ENCODE data around the gene SMG6.
A peak's percentile ranks its signal among the peaks of the same experiment; 100 is the strongest.

SMG6 gene

GRCh38 chr17:2125013-2125535, 178.5 kb downstream of the SMG6 start:
- no peak overlapping the region for H3K4ac ChIP-seq (ENCODE audit: low read length)
- no peaks in the 10 kb centered on the region for H3K79me1 ChIP-seq (ENCODE audit: low read depth, low read length)
- no peak overlapping the region for H3K27ac ChIP-seq (replicated peaks; ENCODE audit: low read length)
- no peak overlapping the region for H4K8ac ChIP-seq (ENCODE audit: low read depth, low read length)
- peaks cover 0 to 4% of the 10 kb centered on the region in 2 donors for H3K9me3 ChIP-seq (replicated peaks in 1 of 2; ENCODE audit: control insufficient read depth in 2 of 2, insufficient read depth in 1 of 2, low read depth in 1 of 2, low read length in 2 of 2)
- H3K18ac ChIP-seq (ENCODE audit: low read length) = no peak overlapping the region
- H3K4me3 ChIP-seq (ENCODE audit: low read length in 2 of 2) = no peak overlapping the region
- H2BK15ac ChIP-seq (ENCODE audit: low read length) = no peak overlapping the region
- H4K91ac ChIP-seq (ENCODE audit: low read depth, low read length, poor library complexity) = no peak overlapping the region
- no peak overlapping the region for H3K9ac ChIP-seq (ENCODE audit: low read depth, low read length, poor library complexity)
- H2BK120ac ChIP-seq (ENCODE audit: low read depth, low read length) = no peak overlapping the region
- H3K4me2 ChIP-seq (ENCODE audit: insufficient read depth, low read length, poor library complexity, severe bottlenecking) = no peak overlapping the region
- H3K36me3 ChIP-seq (replicated peaks in 1 of 2; ENCODE audit: control insufficient read depth in 2 of 2, insufficient read depth in 2 of 2, low read length in 2 of 2) = peaks cover 0 to 23% of the 10 kb centered on the region in 2 donors
- H3K23ac ChIP-seq (ENCODE audit: low read depth, low read length, poor library complexity) = no peak overlapping the region
- no peak overlapping the region for H2BK12ac ChIP-seq (ENCODE audit: low read length)
- DNase-seq (ENCODE audit: low spot score) = no peak
- no peak overlapping the region for H3K14ac ChIP-seq (ENCODE audit: low read length)
- no peaks in the 10 kb centered on the region for H3K27me3 ChIP-seq (ENCODE audit: control insufficient read depth in 3 of 3, insufficient read depth in 3 of 3, low read depth in 1 of 3, low read length in 3 of 3)
- no CpG with 5 or more reads among the region's 6 CpGs for WGBS, 2 donors (ENCODE audit: extremely low coverage in 2 of 2, insufficient read length in 2 of 2, insufficient replicate concordance in 1 of 2)
- no peak overlapping the region for H2BK5ac ChIP-seq (ENCODE audit: low read length)
- H3K4me1 ChIP-seq (ENCODE audit: control insufficient read depth in 2 of 2, insufficient read depth in 1 of 2, low read depth in 1 of 2, low read length in 2 of 2) = peaks cover 5 to 14% of the 10 kb centered on the region in 2 donors
- no peak overlapping the region for H2AK5ac ChIP-seq (ENCODE audit: low read depth, low read length)
- H2AFZ ChIP-seq (ENCODE audit: low read length) = no peak overlapping the region

- Histone ChIP-seq H3K18ac (ENCODE audit: low read length) (no peak overlapping the region), H3K4me1 (ENCODE audit: control insufficient read depth in 2 of 2, insufficient read depth in 1 of 2, low read depth in 1 of 2, low read length in 2 of 2) (peaks cover 5 to 14% of the 10 kb centered on the region in 2 donors), H3K4ac (ENCODE audit: low read length) (no peak overlapping the region), H3K79me1 (ENCODE audit: low read depth, low read length) (no peaks in the 10 kb centered on the region), H3K36me3 (replicated peaks in 1 of 2; ENCODE audit: control insufficient read depth in 2 of 2, insufficient read depth in 2 of 2, low read length in 2 of 2) (peaks cover 0 to 26% of the 10 kb centered on the region in 2 donors), H3K14ac (ENCODE audit: low read length) (no peak overlapping the region), H2BK5ac (ENCODE audit: low read length) (no peak overlapping the region), H3K23ac (ENCODE audit: low read depth, low read length, poor library complexity) (no peak overlapping the region), H3K9me3 (replicated peaks in 1 of 2; ENCODE audit: control insufficient read depth in 2 of 2, insufficient read depth in 1 of 2, low read depth in 1 of 2, low read length in 2 of 2) (peaks cover 0 to 4% of the 10 kb centered on the region in 2 donors), H2BK12ac (ENCODE audit: low read length) (no peak overlapping the region), H4K8ac (ENCODE audit: low read depth, low read length) (no peak overlapping the region), H3K27me3 (ENCODE audit: control insufficient read depth in 3 of 3, insufficient read depth in 3 of 3, low read depth in 1 of 3, low read length in 3 of 3) (no peaks in the 10 kb centered on the region), H2BK15ac (ENCODE audit: low read length) (no peak overlapping the region), H4K91ac (ENCODE audit: low read depth, low read length, poor library complexity) (no peak overlapping the region), H2AK5ac (ENCODE audit: low read depth, low read length) (no peak overlapping the region), H3K9ac (ENCODE audit: low read depth, low read length, poor library complexity) (no peak overlapping the region), H3K27ac (replicated peaks; ENCODE audit: low read length) (no peak overlapping the region), H3K4me3 (ENCODE audit: low read length in 2 of 2) (no peak overlapping the region), H2AFZ (ENCODE audit: low read length) (no peak overlapping the region), H2BK120ac (ENCODE audit: low read depth, low read length) (no peak overlapping the region), H3K4me2 (ENCODE audit: insufficient read depth, low read length, poor library complexity, severe bottlenecking) (no peak overlapping the region)
- DNase-seq (ENCODE audit: low spot score) = no peak
- WGBS, 2 donors (ENCODE audit: extremely low coverage in 2 of 2, insufficient read length in 2 of 2, insufficient replicate concordance in 1 of 2) = no CpG with 5 or more reads among the region's 6 CpGs
Measured at GRCh38 chr17:2124391-2124790, 179.2 kb downstream of the SMG6 start.

DNA sequence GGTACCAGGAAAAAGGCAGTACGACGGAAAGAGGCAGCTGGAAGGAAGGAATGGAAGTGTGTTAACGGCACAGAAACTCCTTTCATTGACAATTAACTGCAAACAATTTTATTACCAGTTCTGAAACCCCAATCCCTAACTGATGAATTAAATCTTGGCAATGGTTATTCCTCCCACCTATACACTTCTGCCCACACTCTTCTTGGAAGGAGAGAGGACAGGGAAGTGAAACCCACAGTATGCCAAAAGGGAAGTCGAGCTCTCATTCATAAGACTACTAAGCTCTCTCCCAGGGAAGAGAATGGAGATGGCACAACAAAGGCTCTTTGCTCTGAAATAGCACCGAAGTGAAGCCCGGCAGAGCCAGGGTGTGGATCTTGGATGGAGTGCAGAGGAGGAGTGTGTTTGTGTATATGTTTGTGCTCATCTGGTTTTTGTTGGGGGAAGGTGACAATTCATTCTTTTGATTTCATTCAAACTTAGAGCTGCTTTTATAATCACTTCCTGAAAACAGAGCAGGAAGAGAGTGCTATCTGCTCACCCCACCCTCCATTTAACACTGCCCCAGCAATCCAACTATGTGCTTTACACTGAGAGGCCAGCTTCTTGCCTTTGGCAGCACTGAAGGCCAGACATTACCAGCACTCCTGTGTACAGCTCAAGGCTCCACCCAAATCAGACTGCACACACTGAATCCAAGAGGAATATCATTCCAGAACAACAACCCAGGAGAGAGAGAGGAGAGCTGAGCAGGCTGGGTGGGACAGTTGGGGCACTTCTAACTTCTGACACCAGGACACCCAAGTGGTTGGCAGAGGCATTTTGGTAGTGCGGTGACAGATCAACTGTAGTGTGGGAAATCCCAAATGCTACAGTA, 180.0 kb downstream of the SMG6 start:
- Histone ChIP-seq H3K4me3 (ENCODE audit: low read length in 2 of 2) (no peak overlapping the region), H2AK5ac (ENCODE audit: low read depth, low read length) (no peak overlapping the region), H3K27ac (replicated peaks; ENCODE audit: low read length) (no peak overlapping the region), H3K36me3 (replicated peaks in 1 of 2; ENCODE audit: control insufficient read depth in 2 of 2, insufficient read depth in 2 of 2, low read length in 2 of 2) (peaks cover 0 to 28% of the 10 kb centered on the region in 2 donors), H3K27me3 (ENCODE audit: control insufficient read depth in 3 of 3, insufficient read depth in 3 of 3, low read depth in 1 of 3, low read length in 3 of 3) (no peaks in the 10 kb centered on the region), H4K91ac (ENCODE audit: low read depth, low read length, poor library complexity) (no peak overlapping the region), H3K79me1 (ENCODE audit: low read depth, low read length) (no peaks in the 10 kb centered on the region), H2BK120ac (ENCODE audit: low read depth, low read length) (no peak overlapping the region), H3K4ac (ENCODE audit: low read length) (no peak overlapping the region), H2BK12ac (ENCODE audit: low read length) (no peak overlapping the region), H2BK15ac (ENCODE audit: low read length) (no peak overlapping the region), H3K18ac (ENCODE audit: low read length) (no peak overlapping the region), H3K9ac (ENCODE audit: low read depth, low read length, poor library complexity) (no peak overlapping the region), H2AFZ (ENCODE audit: low read length) (no peak overlapping the region), H2BK5ac (ENCODE audit: low read length) (no peak overlapping the region), H3K4me2 (ENCODE audit: insufficient read depth, low read length, poor library complexity, severe bottlenecking) (no peak overlapping the region), H3K23ac (ENCODE audit: low read depth, low read length, poor library complexity) (no peak overlapping the region), H4K8ac (ENCODE audit: low read depth, low read length) (no peak overlapping the region), H3K9me3 (replicated peaks in 1 of 2; ENCODE audit: control insufficient read depth in 2 of 2, insufficient read depth in 1 of 2, low read depth in 1 of 2, low read length in 2 of 2) (peaks cover 0 to 4% of the 10 kb centered on the region in 2 donors), H3K14ac (ENCODE audit: low read length) (no peak overlapping the region), H3K4me1 (ENCODE audit: control insufficient read depth in 2 of 2, insufficient read depth in 1 of 2, low read depth in 1 of 2, low read length in 2 of 2) (peaks cover 5 to 14% of the 10 kb centered on the region in 2 donors)
- no CpG with 5 or more reads among the region's 7 CpGs for WGBS, 2 donors (ENCODE audit: extremely low coverage in 2 of 2, insufficient read length in 2 of 2, insufficient replicate concordance in 1 of 2)
- no peak for DNase-seq (ENCODE audit: low spot score)

DNA sequence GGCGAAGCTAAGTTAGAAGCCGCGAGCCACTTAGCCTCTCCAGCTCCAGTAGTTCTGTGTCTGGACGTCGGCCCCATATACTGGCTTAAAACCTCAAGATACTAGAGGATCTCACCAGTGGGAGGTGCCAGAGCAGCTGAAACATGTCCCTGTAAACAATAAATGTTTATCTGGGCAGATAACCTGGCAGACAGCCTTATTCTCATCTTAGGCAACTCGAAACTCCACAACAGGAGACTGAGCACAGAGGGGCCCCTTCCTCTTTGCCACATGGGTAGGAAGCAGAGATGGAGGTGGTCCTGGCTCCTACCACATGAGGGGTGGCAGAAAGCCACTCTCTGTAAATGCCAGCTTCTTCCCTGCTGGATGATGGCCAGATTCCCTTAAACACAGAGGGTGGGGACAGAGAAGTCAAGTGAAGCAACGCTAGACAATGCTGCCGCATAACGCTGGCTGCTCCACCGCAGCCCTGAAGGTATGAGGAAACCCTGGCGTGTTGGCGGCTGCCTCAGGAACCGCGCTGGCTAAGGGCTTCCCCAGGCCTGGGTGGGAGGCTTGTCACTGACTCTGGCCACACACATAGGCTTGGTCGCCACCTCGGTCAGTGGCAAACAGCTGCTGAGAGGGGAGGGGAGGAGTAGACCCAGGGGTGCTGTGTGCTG, 180.8 kb downstream of the SMG6 start:
- peak overlapping the region; percentile 31 for H3K14ac ChIP-seq (ENCODE audit: low read length)
- peak overlapping the region; percentile 20 for H2BK5ac ChIP-seq (ENCODE audit: low read length)
- H3K9ac ChIP-seq (ENCODE audit: low read depth, low read length, poor library complexity) = peak overlapping the region; percentile 51
- WGBS, 2 donors (ENCODE audit: extremely low coverage in 2 of 2, insufficient read length in 2 of 2, insufficient replicate concordance in 1 of 2) = no CpG with 5 or more reads among the region's 16 CpGs
- no peaks in the 10 kb centered on the region for H3K27me3 ChIP-seq (ENCODE audit: control insufficient read depth in 3 of 3, insufficient read depth in 3 of 3, low read depth in 1 of 3, low read length in 3 of 3)
- no peak for DNase-seq (ENCODE audit: low spot score)
- no peaks in the 10 kb centered on the region for H3K79me1 ChIP-seq (ENCODE audit: low read depth, low read length)
- H2BK12ac ChIP-seq (ENCODE audit: low read length) = peak overlapping the region; percentile 63
- no peak overlapping the region for H4K8ac ChIP-seq (ENCODE audit: low read depth, low read length)
- no peak overlapping the region for H3K23ac ChIP-seq (ENCODE audit: low read depth, low read length, poor library complexity)
- no peak overlapping the region for H3K4ac ChIP-seq (ENCODE audit: low read length)
- no peak overlapping the region for H3K4me3 ChIP-seq (ENCODE audit: low read length in 2 of 2)
- peaks cover 0 to 26% of the 10 kb centered on the region in 2 donors for H3K36me3 ChIP-seq (replicated peaks in 1 of 2; ENCODE audit: control insufficient read depth in 2 of 2, insufficient read depth in 2 of 2, low read length in 2 of 2)
- no peak overlapping the region for H3K4me2 ChIP-seq (ENCODE audit: insufficient read depth, low read length, poor library complexity, severe bottlenecking)
- peaks cover 5 to 14% of the 10 kb centered on the region in 2 donors for H3K4me1 ChIP-seq (ENCODE audit: control insufficient read depth in 2 of 2, insufficient read depth in 1 of 2, low read depth in 1 of 2, low read length in 2 of 2)
- peak overlapping the region; percentile 59 for H3K18ac ChIP-seq (ENCODE audit: low read length)
- no peak overlapping the region for H4K91ac ChIP-seq (ENCODE audit: low read depth, low read length, poor library complexity)
- H2AFZ ChIP-seq (ENCODE audit: low read length) = no peak overlapping the region
- peaks cover 0 to 4% of the 10 kb centered on the region in 2 donors for H3K9me3 ChIP-seq (replicated peaks in 1 of 2; ENCODE audit: control insufficient read depth in 2 of 2, insufficient read depth in 1 of 2, low read depth in 1 of 2, low read length in 2 of 2)
- no peak overlapping the region for H3K27ac ChIP-seq (replicated peaks; ENCODE audit: low read length)
- H2BK15ac ChIP-seq (ENCODE audit: low read length) = peak overlapping the region; percentile 19
- peak overlapping the region; percentile 5 for H2AK5ac ChIP-seq (ENCODE audit: low read depth, low read length)
- H2BK120ac ChIP-seq (ENCODE audit: low read depth, low read length) = no peak overlapping the region
